CD14-positive monocyte (primary cell): ENCODE measurements around the gene CYBRD1. TPM values are rescaled to one million over a fixed set of nuclear protein-coding genes. Genes with fewer than 3 reads are reported as not detected.

ENCODE experiments used
- DNase-seq, 3 donors: peaks; one replicate each; pipeline ENCODE4 v3.0.0-alpha.2; 2011 to 2022
- H2AFZ ChIP-seq: 2 replicates; pipeline ENCODE4 v1.6.0; 2012; ENCODE audit warnings: mild to moderate bottlenecking, low read depth, low read length, inconsistent platforms; ENCODE audit not compliant: insufficient read depth, poor library complexity, severe bottlenecking
- H3K27ac ChIP-seq, 2 donors: 1 replicate in 1 of 2; 2 replicates in 1 of 2; pipeline ENCODE4 v1.5.1; 2012 to 2013; ENCODE audit warnings: low read length in 2 of 2, control low read depth in 1 of 2, inconsistent platforms in 1 of 2, low read depth in 1 of 2, mild to moderate bottlenecking in 1 of 2
- H3K27me3 ChIP-seq, 2 donors: one replicate each; pipeline versions ENCODE4 v1.6.0 to v1.6.1; 2011 to 2013; ENCODE audit warnings: low read length in 2 of 2; ENCODE audit not compliant: control insufficient read depth in 2 of 2, insufficient read depth in 2 of 2
- H3K36me3 ChIP-seq, 2 donors: replicated peaks in 1 of 2; 1 replicate in 1 of 2; 2 replicates in 1 of 2; pipeline versions ENCODE4 v1.5.1 to v1.6.1; 2012 to 2013; ENCODE audit warnings: low read length in 2 of 2, control low read depth in 1 of 2, inconsistent platforms in 1 of 2, mild to moderate bottlenecking in 1 of 2; ENCODE audit not compliant: insufficient read depth in 2 of 2, control insufficient read depth in 1 of 2
- H3K4me1 ChIP-seq, 2 donors: 1 replicate in 1 of 2; 2 replicates in 1 of 2; pipeline versions ENCODE4 v1.5.1 to v1.6.1; 2012 to 2013; ENCODE audit warnings: low read length in 2 of 2, control low read depth in 1 of 2, inconsistent platforms in 1 of 2, mild to moderate bottlenecking in 1 of 2, moderate library complexity in 1 of 2; ENCODE audit not compliant: insufficient read depth in 2 of 2, control insufficient read depth in 1 of 2
- H3K4me2 ChIP-seq: replicated peaks from 2 replicates; pipeline ENCODE3; 2012; ENCODE audit warnings: low read length, moderate library complexity, mild to moderate bottlenecking; ENCODE audit not compliant: poor library complexity, severe bottlenecking; ENCODE audit errors: extremely low read depth
- H3K4me3 ChIP-seq, 3 experiments: fragments of 200-600 bp in 1 of 3; sonication (generic) in 1 of 3; replicated peaks in 1 of 3; 1 replicate in 2 of 3; 2 replicates in 1 of 3; pipeline ENCODE4 v1.5.1; 2011 to 2013; ENCODE audit warnings: low read length in 3 of 3, mild to moderate bottlenecking in 3 of 3, control low read depth in 2 of 3, low read depth in 2 of 3, inconsistent platforms in 1 of 3, moderate library complexity in 1 of 3
- H3K79me2 ChIP-seq: 2 replicates; pipeline ENCODE4 v1.6.0; 2012; ENCODE audit warnings: mild to moderate bottlenecking, control low read depth, inconsistent platforms, low read length, moderate library complexity; ENCODE audit not compliant: insufficient read depth
- H3K9ac ChIP-seq: 2 replicates; pipeline ENCODE4 v1.6.0; 2017; ENCODE audit warnings: low read length, mild to moderate bottlenecking; ENCODE audit not compliant: insufficient read depth, poor library complexity, severe bottlenecking
- H3K9me3 ChIP-seq, 2 donors: replicated peaks in 1 of 2; 1 replicate in 1 of 2; 2 replicates in 1 of 2; pipeline versions ENCODE4 v1.5.1 to v1.6.1; 2012 to 2013; ENCODE audit warnings: low read length in 2 of 2, control low read depth in 1 of 2; ENCODE audit not compliant: control insufficient read depth in 1 of 2, insufficient read depth in 1 of 2
- H4K20me1 ChIP-seq: 2 replicates; pipeline ENCODE4 v1.6.0; 2012; ENCODE audit warnings: mild to moderate bottlenecking, low read length, control low read depth, moderate library complexity; ENCODE audit not compliant: insufficient read depth
- H3K27ac Mint-ChIP-seq, 7 donors: one replicate each; pipeline ENCODE4 v1.8.0; 2020; ENCODE audit warnings: mild to moderate bottlenecking in 7 of 7, mixed read lengths in 7 of 7, moderate library complexity in 6 of 7, inconsistent platforms in 2 of 7
- H3K27me3 Mint-ChIP-seq, 3 donors: one replicate each; pipeline ENCODE4 v1.8.0; 2021 to 2022; ENCODE audit warnings: low read depth in 3 of 3, mild to moderate bottlenecking in 3 of 3, mixed read lengths in 3 of 3, moderate library complexity in 3 of 3, inconsistent platforms in 1 of 3
- H3K36me3 Mint-ChIP-seq, 2 donors: one replicate each; pipeline ENCODE4 v1.8.0; 2020; ENCODE audit warnings: mixed read lengths in 2 of 2, inconsistent platforms in 1 of 2, mild to moderate bottlenecking in 1 of 2
- H3K4me1 Mint-ChIP-seq: one replicate; pipeline ENCODE4 v1.8.0; 2020; ENCODE audit warnings: mild to moderate bottlenecking, mixed read lengths
- H3K4me3 Mint-ChIP-seq, 2 donors: one replicate each; pipeline ENCODE4 v1.8.0; 2020; ENCODE audit warnings: mild to moderate bottlenecking in 2 of 2, mixed read lengths in 2 of 2, moderate library complexity in 1 of 2
- H3K9me3 Mint-ChIP-seq, 7 donors: one replicate each; pipeline ENCODE4 v1.8.0; 2020 to 2022; ENCODE audit warnings: mixed read lengths in 7 of 7, mild to moderate bottlenecking in 6 of 7, moderate library complexity in 6 of 7, inconsistent platforms in 2 of 7
- CTCF ChIP-seq: fragments of 200-600 bp; IDR thresholded peaks from one replicate; pipeline ENCODE4 v1.8.0; 2022; ENCODE audit warnings: antibody characterized with exemption, mild to moderate bottlenecking
- WGBS: methylation state at CpG from one replicate; pipeline ENCODE4 v1.1.5; 2013; ENCODE audit warnings: missing lambda C conversion rate; ENCODE audit not compliant: insufficient coverage; 5-methylcytosine and 5-hydroxymethylcytosine counted together
- intact Hi-C, 2 donors: fragments of 100-400 bp; cut with micrococcal nuclease; formaldehyde crosslinking; loops; one replicate each; pipeline versions ENCODE4 v1.15.0 to v1.15.1; 2023
- polyA plus RNA-seq, 3 donors: library from polyadenylated mRNA; depleted of rRNA in 1 of 3; unstranded in 2 of 3; stranded (reverse) in 1 of 3; fragments of 300-500 nt in 2 of 3; fragments of >200 nt in 1 of 3; fragmentation: Illumina TruSeq in 2 of 3; gene quantifications; 1 replicate in 2 of 3; 2 replicates in 1 of 3; pipeline ENCODE4 v1.2.3, GENCODE V29; 2012 to 2021

The CYBRD1 gene
- polyA plus RNA-seq, 3 donors = 21.7 to 61.0 (median 47.3) TPM

DNA sequence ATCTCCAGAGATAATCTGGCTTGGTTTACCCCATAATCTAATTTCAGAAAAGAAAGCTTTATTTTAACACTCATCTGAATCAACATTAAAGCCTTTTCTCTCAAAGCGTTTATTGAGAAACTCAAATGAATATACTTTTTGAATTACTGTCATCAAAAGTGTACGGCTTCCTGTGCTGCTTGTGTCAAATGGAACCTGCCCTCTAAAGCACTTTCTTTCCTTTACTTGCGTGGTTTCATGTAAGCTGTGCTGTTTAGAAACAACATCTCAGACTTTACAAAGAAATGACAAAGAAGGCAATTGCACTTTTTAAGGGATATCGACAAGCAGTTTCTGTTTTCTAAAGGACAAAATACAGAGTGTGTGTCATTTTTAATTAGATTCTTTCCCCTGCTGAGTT lies 35.1 kb downstream of the CYBRD1 start:
- intact Hi-C loops = no loop called here
- Histone ChIP-seq H3K9me3 (no peaks in the 10 kb centered on the region), H3K27me3 (no peaks in the 10 kb centered on the region), H3K4me3 (no peak overlapping the region), H3K4me1 (no peaks in the 10 kb centered on the region), H3K27ac (no peak overlapping the region), H3K79me2 (no peaks in the 10 kb centered on the region), H3K9ac (no peak overlapping the region), H3K4me2 (no peak overlapping the region), H3K36me3 (peaks cover 15 to 45% of the 10 kb centered on the region in 2 donors), H2AFZ (no peak overlapping the region), H4K20me1 (no peaks in the 10 kb centered on the region)
- H3K27ac Mint-ChIP-seq = no peak overlapping the region
- no peaks in the 10 kb centered on the region for H3K4me1 Mint-ChIP-seq
- no peak for TF ChIP-seq CTCF
- H3K36me3 Mint-ChIP-seq = peaks cover 25 to 26% of the 10 kb centered on the region in 2 donors
- H3K27me3 Mint-ChIP-seq = peaks cover 0 to 6% (median 2%) of the 10 kb centered on the region in 3 donors
- no peak for DNase-seq
- no peak overlapping the region for H3K4me3 Mint-ChIP-seq
- WGBS = 100% methylated on average over 2 of the region's 4 CpGs
- H3K9me3 Mint-ChIP-seq = peaks cover 0 to 1% (median 0%) of the 10 kb centered on the region in 7 donors

GRCh38 chr2:171563301-171563700 lies 41.0 kb downstream of the CYBRD1 start:
- Mint-ChIP-seq H3K27me3 (peaks cover 0 to 6% (median 2%) of the 10 kb centered on the region in 3 donors), H3K4me1 (peaks cover 6% of the 10 kb centered on the region), H3K4me3 (no peak overlapping the region), H3K27ac (no peak overlapping the region), H3K9me3 (peaks cover 8 to 15% (median 13%) of the 10 kb centered on the region in 7 donors), H3K36me3 (peaks cover 0 to 9% of the 10 kb centered on the region in 2 donors)
- no peak for TF ChIP-seq CTCF
- Histone ChIP-seq H3K27me3 (no peaks in the 10 kb centered on the region), H3K4me2 (no peak overlapping the region), H4K20me1 (no peaks in the 10 kb centered on the region), H3K9me3 (peaks cover 8 to 11% of the 10 kb centered on the region in 2 donors), H3K4me3 (no peak overlapping the region), H3K27ac (no peak overlapping the region), H2AFZ (no peak overlapping the region), H3K4me1 (no peaks in the 10 kb centered on the region), H3K9ac (no peak overlapping the region), H3K36me3 (no peaks in the 10 kb centered on the region), H3K79me2 (no peaks in the 10 kb centered on the region)
- intact Hi-C loops = no loop called here
- DNase-seq = no peak
- no CpG with 5 or more reads among the region's 3 CpGs for WGBS
